Tibial nerve (tissue), 4 donors: ENCODE measurements around the gene ZNF860.
"Not testable (repeated sequence)": the region's sequence is repeated elsewhere in the genome, so short reads cannot be mapped to it uniquely, and the experiment has no call there.

Source experiments
- CTCF ChIP-seq, 5 experiments: fragments of 200-600 bp in 3 of 5; fragments of 450-650 bp in 2 of 5; sonication (generic) in 3 of 5; IDR thresholded peaks; one replicate each; pipeline ENCODE4 v1.5.1; 2016 to 2019; ENCODE audit warnings: antibody characterized with exemption in 5 of 5, mild to moderate bottlenecking in 3 of 5, moderate library complexity in 2 of 5
- EP300 ChIP-seq, 2 donors: sonication (generic); formaldehyde crosslinking; IDR thresholded peaks; one replicate each; pipeline ENCODE4 v1.6.1; 2017; ENCODE audit warnings: antibody characterized with exemption in 2 of 2, mild to moderate bottlenecking in 1 of 2
- POLR2A ChIP-seq, 2 donors: fragments of 450-650 bp; IDR thresholded peaks; one replicate each; pipeline ENCODE4 v1.6.1; 2017; ENCODE audit warnings: antibody characterized with exemption in 2 of 2, mild to moderate bottlenecking in 2 of 2, moderate library complexity in 2 of 2

GRCh38 chr3:31995026-31995425, 13.5 kb downstream of the ZNF860 start:
- not testable (repeated sequence) for TF ChIP-seq CTCF, POLR2A, EP300 (IDR thresholded peaks at IDR 0.05)
